OCI-LY3 (cell line): Measurements from ENCODE around the gene GRK1.

Experiments used
- CTCF ChIP-seq: fragments of 200-600, 300-600 bp; sonication (generic); IDR thresholded peaks from 2 replicates; pipeline ENCODE4 v1.5.1; 2014; ENCODE audit warnings: antibody characterized with exemption, low read length, low read depth
- EZH2phosphoT487 ChIP-seq: fragments of 200-600 bp; shearing (Covaris generic); IDR thresholded peaks from 2 replicates; pipeline ENCODE4 v1.6.1; 2018; ENCODE audit warnings: antibody characterized with exemption, mixed run types, low read depth

- no peak for TF ChIP-seq CTCF
- no peak for TF ChIP-seq EZH2phosphoT487
Measured at GRCh38 chr13:113767366-113767765, 100.3 kb downstream of the GRK1 start.
